NCI-H226 (cell line): ENCODE results near the gene DDX27.

Experiments
- DNase-seq: peaks from one replicate; pipeline ENCODE4 v3.0.0-alpha.2; 2015

Gene DDX27

GRCh38 chr20:49252556-49253350 is 33.5 kb downstream of the DDX27 start:
- DNase-seq, result no peak

GRCh38 chr20:49256261-49256660 is 37.0 kb downstream of the DDX27 start:
- no peak for DNase-seq

GRCh38 chr20:49259284-49259683 is 40.1 kb downstream of the DDX27 start:
- DNase-seq, result no peak

GRCh38 chr20:49259799-49260198 is 40.6 kb downstream of the DDX27 start:
- no peak for DNase-seq

- no peak for DNase-seq
Measured at GRCh38 chr20:49260218-49260617, 41.0 kb downstream of the DDX27 start.

DNA sequence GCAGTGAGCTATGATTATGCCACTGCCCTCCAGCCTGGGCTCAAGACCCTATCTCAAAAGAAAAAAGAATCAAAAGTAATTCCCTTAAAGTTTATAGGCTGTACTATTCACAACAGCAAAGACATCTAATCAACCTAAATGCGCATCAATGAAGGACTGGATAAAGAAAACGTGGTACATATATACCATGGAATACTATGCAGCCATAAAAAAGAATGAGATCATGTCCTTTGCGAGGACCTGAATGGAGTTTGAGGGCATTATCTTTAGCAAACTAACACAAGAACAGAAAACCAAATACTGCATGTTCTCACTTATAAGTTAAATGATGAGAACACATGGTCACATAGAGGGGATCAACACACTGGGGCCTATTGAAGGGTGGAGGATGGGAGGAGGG is 42.0 kb downstream of the DDX27 start:
- DNase-seq, result no peak

- DNase-seq, result no peak
Measured at GRCh38 chr20:49262444-49262843, 43.2 kb downstream of the DDX27 start.

DNA sequence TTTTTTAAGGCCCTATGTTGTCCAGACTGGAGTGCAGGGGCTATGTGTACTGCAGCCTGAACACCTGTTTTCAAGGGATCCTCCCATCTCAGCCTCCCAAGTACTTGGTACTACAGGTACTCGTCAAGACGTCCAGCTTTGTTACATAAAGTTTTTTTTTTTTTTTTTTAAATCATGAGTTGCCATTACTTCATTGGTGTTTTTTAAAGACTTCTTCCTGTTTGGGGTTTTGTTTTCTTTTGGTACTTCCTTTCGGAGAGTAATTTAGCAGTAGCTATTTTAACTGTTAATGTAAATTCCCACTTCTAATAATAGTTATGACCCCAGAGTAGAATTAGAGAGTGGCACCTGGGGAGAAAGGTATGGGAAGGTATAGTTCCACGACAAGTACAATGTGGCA is 48.1 kb downstream of the DDX27 start:
- DNase-seq, result no peak

GRCh38 chr20:49268600-49269365 is 49.6 kb downstream of the DDX27 start:
- no peak for DNase-seq

GRCh38 chr20:49270177-49270576 is 51.0 kb downstream of the DDX27 start:
- no peak for DNase-seq

- no peak for DNase-seq
Measured at GRCh38 chr20:49270736-49271135, 51.5 kb downstream of the DDX27 start.

- DNase-seq, result no peak
Measured at GRCh38 chr20:49272654-49273053, 53.4 kb downstream of the DDX27 start.

- DNase-seq, result no peak
Measured at GRCh38 chr20:49273696-49274277, 54.6 kb downstream of the DDX27 start.

DNA sequence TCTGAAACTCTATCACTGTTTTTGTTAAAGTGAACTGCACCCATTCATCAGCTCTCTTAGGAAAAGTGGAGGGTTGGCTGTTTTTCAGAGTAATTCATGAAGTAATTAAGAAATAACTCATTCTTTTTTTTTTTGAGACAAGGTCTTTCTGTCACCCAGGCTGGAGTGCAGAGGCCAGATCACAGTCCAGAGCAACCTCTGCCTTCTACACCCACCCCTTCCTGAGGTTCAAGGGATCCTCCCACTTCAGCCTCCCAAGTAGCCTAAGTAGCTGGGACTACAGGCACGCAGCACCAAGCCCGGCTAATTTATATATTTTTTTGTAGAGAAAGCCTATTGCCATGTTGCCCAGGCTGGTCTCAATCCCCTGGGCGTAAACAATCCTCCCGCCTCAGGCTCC is 56.0 kb downstream of the DDX27 start:
- DNase-seq, result no peak

DNA sequence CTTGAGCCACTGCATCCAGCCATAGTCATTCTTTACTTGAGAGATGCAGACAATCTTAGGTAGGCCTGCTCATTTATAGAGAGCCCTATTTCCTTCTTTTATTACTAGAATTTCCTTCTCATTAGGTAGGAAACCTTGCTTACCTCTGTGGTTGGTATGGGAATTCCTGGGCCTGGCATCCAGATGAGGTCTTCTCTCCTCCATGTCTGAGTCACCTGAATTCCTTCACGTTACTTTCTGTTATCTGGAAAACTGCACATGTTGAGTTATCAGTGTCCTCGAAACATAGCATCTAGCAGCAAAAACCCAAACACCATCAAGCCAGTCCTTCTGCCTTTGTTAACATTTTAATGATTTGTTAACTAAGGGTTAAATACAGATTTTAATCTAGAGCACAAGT is 56.4 kb downstream of the DDX27 start:
- DNase-seq, result peak; percentile 91

DNA sequence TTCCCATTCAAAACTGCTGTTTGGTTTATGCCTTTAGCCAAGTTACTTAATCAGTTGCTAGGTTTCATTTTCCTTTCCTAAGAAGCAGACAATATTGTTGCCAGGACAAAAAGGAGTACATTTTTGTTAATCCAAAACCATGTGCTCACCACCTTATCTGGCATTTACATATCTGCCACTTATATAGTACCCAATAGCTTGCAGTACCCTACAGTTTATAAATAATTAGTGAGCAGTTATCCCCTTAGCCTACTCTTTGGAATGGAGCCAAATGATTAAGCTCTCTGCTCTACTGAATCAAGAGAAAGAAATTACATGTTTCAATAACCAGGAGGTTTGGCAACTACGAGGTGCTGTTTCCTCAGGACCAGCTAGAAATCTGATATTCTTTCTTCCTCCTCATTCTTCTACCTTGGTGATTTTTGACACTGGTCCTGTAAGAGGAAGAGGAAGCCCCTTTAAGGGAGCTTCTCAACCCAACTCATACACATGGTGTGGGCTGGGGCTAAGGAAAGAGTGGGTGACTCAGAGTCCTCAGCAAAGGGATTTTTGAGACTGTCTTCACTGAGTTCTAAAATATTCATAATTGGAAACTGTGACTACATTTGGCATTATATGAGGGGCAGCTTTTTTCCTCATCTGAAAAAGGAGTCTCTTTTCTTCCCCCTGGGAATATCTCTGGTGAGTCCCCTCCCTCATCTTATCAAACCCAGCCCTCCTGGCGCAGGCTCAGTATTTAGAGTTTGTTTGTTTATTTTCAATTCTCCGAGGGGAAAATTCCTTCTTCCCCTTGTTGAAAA is 57.1 kb downstream of the DDX27 start:
- peak; percentile 65 for DNase-seq

- no peak for DNase-seq
Measured at GRCh38 chr20:49276961-49277785, 58.0 kb downstream of the DDX27 start.

GRCh38 chr20:49277786-49278035 is 58.5 kb downstream of the DDX27 start:
- DNase-seq, result no peak

- DNase-seq, result peak; percentile 96
Measured at GRCh38 chr20:49278036-49278817, 59.0 kb downstream of the DDX27 start, which contains the start of gene ZNFX1. TSS of gene ZNFX1 (minus strand) at chr20:49278057. CDS start at chr20:49275839, 2,218 bp downstream.

- DNase-seq, result no peak
Measured at GRCh38 chr20:49278818-49279676, 59.8 kb downstream of the DDX27 start.
